B cell (primary cell): ENCODE data around the gene STYK1. TPM values are rescaled to one million over a fixed set of nuclear protein-coding genes. Genes with fewer than 3 reads are reported as not detected.

Source experiments
- ATAC-seq: fragments of 200-7000 bp; cut with Tn5 transposase; one replicate; pipeline ENCODE4 v1.10.0; 2021; ENCODE audit warnings: low read depth, mild to moderate bottlenecking, moderate number of reproducible peaks, moderate library complexity
- CTCF ChIA-PET: fragments of 350-600 bp; sonication (Branson Sonifier 250); formaldehyde crosslinking; loops from one replicate; lab custom pipeline; 2021; ENCODE audit warnings: antibody characterized with exemption, inconsistent platforms; lab: Charles Lee
- POLR2A ChIA-PET: fragments of 350-600 bp; sonication (Branson Sonifier 250); formaldehyde crosslinking; loops from one replicate; lab custom pipeline; 2021; ENCODE audit warnings: antibody characterized with exemption; lab: Charles Lee
- DNase-seq: peaks from one replicate; pipeline ENCODE4 v3.0.0; 2013
- H2AFZ ChIP-seq: 2 replicates; pipeline ENCODE4 v1.6.1; 2012; ENCODE audit warnings: mild to moderate bottlenecking, low read depth, low read length; ENCODE audit not compliant: insufficient read depth, poor library complexity, severe bottlenecking
- H3K27ac ChIP-seq, 2 donors: 1 replicate in 1 of 2; 2 replicates in 1 of 2; pipeline ENCODE4 v1.5.1; 2012 to 2013; ENCODE audit warnings: low read length in 2 of 2, mild to moderate bottlenecking in 2 of 2, moderate library complexity in 1 of 2
- H3K27me3 ChIP-seq, 4 experiments: fragments of 200-600 bp in 1 of 4; sonication (generic) in 1 of 4; replicated peaks in 1 of 4; 1 replicate in 2 of 4; 2 replicates in 2 of 4; pipeline versions ENCODE4 v1.6.1 to v1.7.0; 2013 to 2016; ENCODE audit warnings: low read length in 3 of 4, mild to moderate bottlenecking in 2 of 4, mixed read lengths in 1 of 4, moderate library complexity in 1 of 4; ENCODE audit not compliant: insufficient read depth in 4 of 4, control insufficient read depth in 3 of 4; ENCODE audit errors: control extremely low read depth in 1 of 4
- H3K36me3 ChIP-seq, 2 experiments: replicated peaks in 1 of 2; 1 replicate in 1 of 2; 2 replicates in 1 of 2; pipeline versions ENCODE4 v1.6.1 to v1.7.1; 2013; ENCODE audit warnings: low read length in 1 of 2; ENCODE audit not compliant: insufficient read depth in 2 of 2, control insufficient read depth in 1 of 2; ENCODE audit errors: control extremely low read depth in 1 of 2, extremely low read depth in 1 of 2
- H3K4me1 ChIP-seq, 2 donors: fragments of 200-600 bp in 1 of 2; sonication (generic) in 1 of 2; 1 replicate in 1 of 2; 2 replicates in 1 of 2; pipeline versions ENCODE4 v1.5.1 to v1.6.1; 2013 to 2017; ENCODE audit warnings: low read length in 2 of 2; ENCODE audit not compliant: control insufficient read depth in 2 of 2, insufficient read depth in 2 of 2
- H3K4me2 ChIP-seq: replicated peaks from 2 replicates; pipeline ENCODE3; 2012; ENCODE audit warnings: mild to moderate bottlenecking, low read depth, low read length; ENCODE audit not compliant: poor library complexity, severe bottlenecking
- H3K4me3 ChIP-seq, 5 experiments: fragments of 200-600 bp in 1 of 5; sonication (generic) in 1 of 5; 1 replicate in 3 of 5; 2 replicates in 2 of 5; pipeline versions ENCODE4 v1.5.1 to v1.7.0; 2011 to 2016; ENCODE audit warnings: low read length in 4 of 5, mild to moderate bottlenecking in 4 of 5, low read depth in 2 of 5, control low read depth in 1 of 5, moderate library complexity in 1 of 5; ENCODE audit not compliant: insufficient read depth in 1 of 5; ENCODE audit errors: control extremely low read depth in 1 of 5, extremely low read depth in 1 of 5
- H3K79me2 ChIP-seq: fragments of 200-600 bp; sonication (generic); one replicate; pipeline ENCODE4 v1.6.0; 2016; ENCODE audit warnings: low read length; ENCODE audit not compliant: control insufficient read depth, insufficient read depth
- H3K9ac ChIP-seq: fragments of 200-600 bp; sonication (generic); 2 replicates; pipeline ENCODE4 v1.6.1; 2017; ENCODE audit warnings: mild to moderate bottlenecking, low read length, moderate library complexity
- H3K9me3 ChIP-seq, 3 donors: one replicate each; pipeline versions ENCODE4 v1.6.1 to v1.7.1; 2013; ENCODE audit warnings: low read length in 2 of 3; ENCODE audit not compliant: control insufficient read depth in 2 of 3, insufficient read depth in 1 of 3; ENCODE audit errors: control extremely low read depth in 1 of 3
- H4K20me1 ChIP-seq: 2 replicates; pipeline ENCODE4 v1.6.0; 2012; ENCODE audit warnings: mild to moderate bottlenecking, low read length; ENCODE audit not compliant: insufficient read depth, control insufficient read depth, poor library complexity, severe bottlenecking
- H3K27ac Mint-ChIP-seq: one replicate; pipeline ENCODE4 v1.8.0; 2021; ENCODE audit warnings: mixed read lengths
- H3K27me3 Mint-ChIP-seq: one replicate; pipeline ENCODE4 v1.8.0; 2021; ENCODE audit warnings: mixed read lengths
- H3K4me1 Mint-ChIP-seq: one replicate; pipeline ENCODE4 v1.8.0; 2021; ENCODE audit warnings: mixed read lengths
- H3K4me3 Mint-ChIP-seq: one replicate; pipeline ENCODE4 v1.8.0; 2021; ENCODE audit warnings: mixed read lengths
- H3K9me3 Mint-ChIP-seq: one replicate; pipeline ENCODE4 v1.8.0; 2022; ENCODE audit warnings: mixed read lengths; ENCODE audit not compliant: insufficient read depth
- CTCF ChIP-seq: fragments of 200-600 bp; IDR thresholded peaks from one replicate; pipeline ENCODE4 v1.8.0; 2022; ENCODE audit warnings: antibody characterized with exemption, mild to moderate bottlenecking
- EZH2 ChIP-seq: IDR thresholded peaks from 2 replicates; pipeline ENCODE4 v1.6.1; 2012; ENCODE audit warnings: borderline replicate concordance, low read depth, mild to moderate bottlenecking, moderate library complexity, low read length; ENCODE audit not compliant: insufficient read depth, poor library complexity, severe bottlenecking
- WGBS: methylation state at CpG from one replicate; pipeline ENCODE4 v1.1.5; 2013; ENCODE audit warnings: missing lambda C conversion rate; ENCODE audit not compliant: insufficient coverage; 5-methylcytosine and 5-hydroxymethylcytosine counted together
- intact Hi-C: fragments of 100-400 bp; cut with micrococcal nuclease; formaldehyde crosslinking; loops from one replicate; pipeline ENCODE4 v1.10.0; 2022
- polyA plus RNA-seq: library from polyadenylated mRNA; depleted of rRNA; stranded (reverse); fragments of >200 nt; gene quantifications from 2 replicates; pipeline ENCODE4 v1.2.3, GENCODE V29; 2012
- total RNA-seq, 2 donors: library from RNA; stranded (reverse); fragments of 120-200 nt in 1 of 2; gene quantifications; 1 replicate in 1 of 2; 2 replicates in 1 of 2; pipeline versions ENCODE4 v1.2.3 to v1.2.4, GENCODE V29; 2013 to 2022

The STYK1 gene
- total and polyA plus RNA-seq, 2 donors (not counting 1 experiment from before 2014, with no cell fraction given): not detected

GRCh38 chr12:10610188-10610587 is 63.7 kb downstream of the STYK1 start:
- intact Hi-C loops: loop anchor here (5.0 kb wide), 3 partner anchors 62 to 743 kb away; partner anchors contain the start of genes CLEC2B and STYK1
- H4K20me1 ChIP-seq: no peaks in the 10 kb centered on the region
- no peaks in the 10 kb centered on the region for H3K9me3 Mint-ChIP-seq
- H2AFZ ChIP-seq: no peak overlapping the region
- POLR2A ChIA-PET: interaction anchor here (0.7 kb wide), 1 partner anchor 17 kb away, joined by 7 read pairs; no protein-coding TSS in a partner anchor
- CTCF ChIA-PET: no interaction called here
- TF ChIP-seq EZH2: no peak
- H3K4me2 ChIP-seq: no peak overlapping the region
- DNase-seq: no peak
- no peak overlapping the region for H3K27ac ChIP-seq
- peaks cover 1 to 28% of the 10 kb centered on the region in 2 experiments for H3K36me3 ChIP-seq
- H3K9ac ChIP-seq: no peak overlapping the region
- ATAC-seq: no peak
- H3K9me3 ChIP-seq: no peaks in the 10 kb centered on the region
- H3K4me3 Mint-ChIP-seq: no peak overlapping the region
- H3K27me3 ChIP-seq: no peaks in the 10 kb centered on the region
- H3K79me2 ChIP-seq: peaks cover 18% of the 10 kb centered on the region
- H3K4me3 ChIP-seq: no peak overlapping the region
- peaks cover 1% of the 10 kb centered on the region for H3K27me3 Mint-ChIP-seq
- H3K27ac Mint-ChIP-seq: no peak overlapping the region
- peaks cover 11 to 19% of the 10 kb centered on the region in 2 donors for H3K4me1 ChIP-seq
- peaks cover 23% of the 10 kb centered on the region for H3K4me1 Mint-ChIP-seq
- 100% methylated on average over 1 of the region's 3 CpGs for WGBS

GRCh38 chr12:10607885-10608458 is 65.9 kb downstream of the STYK1 start:
- Histone ChIP-seq H3K27ac (no peak overlapping the region), H4K20me1 (no peaks in the 10 kb centered on the region), H3K9ac (no peak overlapping the region), H2AFZ (no peak overlapping the region), H3K27me3 (no peaks in the 10 kb centered on the region), H3K9me3 (no peaks in the 10 kb centered on the region), H3K4me1 (peaks cover 7 to 13% of the 10 kb centered on the region in 2 donors), H3K4me3 (no peak overlapping the region), H3K4me2 (no peak overlapping the region), H3K36me3 (peaks cover 4 to 28% of the 10 kb centered on the region in 2 experiments), H3K79me2 (peaks cover 14% of the 10 kb centered on the region)
- intact Hi-C loops: no loop called here
- WGBS: no CpG with 5 or more reads among the region's 3 CpGs
- no peak overlapping the region for H3K4me3 Mint-ChIP-seq
- TF ChIP-seq EZH2 (no peak), CTCF (peak; percentile 32)
- no peaks in the 10 kb centered on the region for H3K27me3 Mint-ChIP-seq
- peaks cover 14% of the 10 kb centered on the region for H3K4me1 Mint-ChIP-seq
- ChIA-PET POLR2A (no interaction called here), CTCF (no interaction called here)
- ATAC-seq: no peak
- peak; percentile 7 for DNase-seq
- no peak overlapping the region for H3K27ac Mint-ChIP-seq
- no peaks in the 10 kb centered on the region for H3K9me3 Mint-ChIP-seq
